HG02943 (cell line): Measurements from ENCODE around the gene FSTL4.

Experiments
- ATAC-seq: cut with Tn5 transposase; IDR thresholded peaks from one replicate; pipeline ENCODE4 v1.9.1; 2021; ENCODE audit warnings: mild to moderate bottlenecking, low read depth, moderate library complexity; ENCODE audit not compliant: unreplicated experiment

FSTL4 gene

GRCh38 chr5:133376986-133377385 lies 235.4 kb downstream of the FSTL4 start:
- ATAC-seq, result no peak

- no peak for ATAC-seq
Observed at GRCh38 chr5:133373121-133373870, 239.0 kb downstream of the FSTL4 start.

- ATAC-seq, result no peak
Observed at GRCh38 chr5:133372293-133372937, 239.9 kb downstream of the FSTL4 start.

- no peak for ATAC-seq
Observed at GRCh38 chr5:133371371-133372155, 240.8 kb downstream of the FSTL4 start.

- no peak for ATAC-seq
Observed at GRCh38 chr5:133370904-133371303, 241.4 kb downstream of the FSTL4 start.

GRCh38 chr5:133370036-133370831 lies 242.1 kb downstream of the FSTL4 start:
- ATAC-seq, result no peak

- no peak for ATAC-seq
Observed at GRCh38 chr5:133368916-133369783, 243.2 kb downstream of the FSTL4 start.

GRCh38 chr5:133367984-133368383 lies 244.4 kb downstream of the FSTL4 start:
- no peak for ATAC-seq

- no peak for ATAC-seq
Observed at GRCh38 chr5:133367071-133367786, 245.1 kb downstream of the FSTL4 start.

GRCh38 chr5:133366438-133366837 lies 245.9 kb downstream of the FSTL4 start:
- no peak for ATAC-seq

GRCh38 chr5:133365738-133366137 lies 246.6 kb downstream of the FSTL4 start:
- ATAC-seq, result no peak

- no peak for ATAC-seq
Observed at GRCh38 chr5:133364936-133365707, 247.2 kb downstream of the FSTL4 start.

- no peak for ATAC-seq
Observed at GRCh38 chr5:133363807-133364587, 248.3 kb downstream of the FSTL4 start.

GRCh38 chr5:133362438-133362837 lies 249.9 kb downstream of the FSTL4 start:
- ATAC-seq, result no peak

GRCh38 chr5:133361922-133362321 lies 250.4 kb downstream of the FSTL4 start:
- no peak for ATAC-seq

- ATAC-seq, result no peak
Observed at GRCh38 chr5:133360693-133361472, 251.5 kb downstream of the FSTL4 start.

- ATAC-seq, result no peak
Observed at GRCh38 chr5:133359861-133360260, 252.5 kb downstream of the FSTL4 start.
